Left lung (tissue), 10 donors: ENCODE results near the gene GLT6D1. TPM values are rescaled to one million over a fixed set of nuclear protein-coding genes. Genes with fewer than 3 reads are reported as not detected.

ENCODE experiments used
- ATAC-seq: fragments of 200-7000 bp; cut with Tn5 transposase; one replicate; pipeline ENCODE4 v1.9.1; 2020; ENCODE audit warnings: moderate library complexity
- DNase-seq, 4 donors: peaks; one replicate each; pipeline ENCODE4 v3.0.0-alpha.2; 2013 to 2020
- H3K27ac ChIP-seq, 2 donors: fragments of 200-600 bp; sonication (generic) in 1 of 2; one replicate each; pipeline versions ENCODE4 v1.5.0 to v1.8.0; 2020 to 2021
- H3K27me3 ChIP-seq, 2 donors: fragments of 200-600 bp; sonication (generic) in 1 of 2; one replicate each; pipeline versions ENCODE4 v1.5.0 to v1.8.0; 2020 to 2021
- H3K36me3 ChIP-seq, 2 donors: fragments of 200-600 bp; sonication (generic) in 1 of 2; one replicate each; pipeline versions ENCODE4 v1.5.0 to v1.8.0; 2020 to 2021
- H3K4me1 ChIP-seq, 2 donors: fragments of 200-600 bp; one replicate each; pipeline ENCODE4 v1.8.0; 2021
- H3K4me3 ChIP-seq, 2 donors: fragments of 200-600 bp; sonication (generic) in 1 of 2; one replicate each; pipeline versions ENCODE4 v1.5.0 to v1.8.0; 2020 to 2021; ENCODE audit warnings: mild to moderate bottlenecking in 1 of 2
- H3K9me3 ChIP-seq, 2 donors: fragments of 200-600 bp; sonication (generic) in 1 of 2; one replicate each; pipeline versions ENCODE4 v1.5.0 to v1.8.0; 2020 to 2021
- CTCF ChIP-seq, 2 donors: fragments of 200-600 bp; sonication (generic) in 1 of 2; IDR thresholded peaks; one replicate each; pipeline versions ENCODE4 v1.5.0 to v1.8.0; 2021; ENCODE audit warnings: antibody characterized with exemption in 2 of 2
- intact Hi-C, 2 donors: fragments of 100-400 bp; cut with DNase I; formaldehyde crosslinking; loops; one replicate each; pipeline versions ENCODE4 v1.11.2 to v1.14.2; 2022
- polyA plus RNA-seq, 6 donors: library from polyadenylated mRNA; unstranded; fragments of 120-200 nt; gene quantifications; one replicate each; pipeline ENCODE4 v1.2.1, GENCODE V29; 2013; ENCODE audit not compliant: insufficient read length in 6 of 6
- total RNA-seq, 2 donors: library from RNA; stranded (reverse); fragmentation: NEBNext Ultra II Directional; extraction: Animal tissue kit (Norgen Biotek cat#: 25700); gene quantifications; one replicate each; pipeline ENCODE4 v1.2.1, GENCODE V29; 2021
- donor health status: DM: no; HTN: yes; CAD: no.
- donor health status: DM: no; HTN: no; CAD: no.

Gene GLT6D1
- total and polyA plus RNA-seq, 8 donors = not detected

- no peaks in the 10 kb centered on the region for H3K36me3 ChIP-seq
- DNase-seq (no peak), ATAC-seq (no peak)
- intact Hi-C loops = no loop called here
- no peaks in the 10 kb centered on the region for H3K4me1 ChIP-seq
- no peak for TF ChIP-seq CTCF (IDR thresholded peaks at IDR 0.05)
- no peak within 1 kb of the TSS for H3K4me3 ChIP-seq
- H3K27me3 ChIP-seq = peaks cover 0 to 54% of the 10 kb centered on the region in 2 donors
- no peak within 1 kb of the TSS for H3K27ac ChIP-seq
- no peaks in the 10 kb centered on the region for H3K9me3 ChIP-seq
Observed at GRCh38 chr9:135662758-135663450, 23.6 kb upstream of the GLT6D1 start, which contains the start of gene LCN9. LCN9 (plus strand) TSS chr9:135663309; CDS start chr9:135663322, 13 bp downstream.

- no peak for ATAC-seq
- no peaks in the 10 kb centered on the region for H3K36me3 ChIP-seq
- intact Hi-C loops = no loop called here
- no peak for DNase-seq
- H3K4me3 ChIP-seq = no peak overlapping the region
- H3K4me1 ChIP-seq = no peaks in the 10 kb centered on the region
- H3K27me3 ChIP-seq = peaks cover 0 to 46% of the 10 kb centered on the region in 2 donors
- H3K9me3 ChIP-seq = no peaks in the 10 kb centered on the region
- no peak overlapping the region for H3K27ac ChIP-seq
- TF ChIP-seq CTCF (IDR thresholded peaks at IDR 0.05) = no peak
Observed at GRCh38 chr9:135661816-135662560, 22.6 kb upstream of the GLT6D1 start.

- H3K4me3 ChIP-seq = no peak overlapping the region
- no peak overlapping the region for H3K27ac ChIP-seq
- H3K27me3 ChIP-seq = peaks cover 0 to 42% of the 10 kb centered on the region in 2 donors
- TF ChIP-seq CTCF (IDR thresholded peaks at IDR 0.05) = no peak
- H3K9me3 ChIP-seq = no peaks in the 10 kb centered on the region
- intact Hi-C loops = no loop called here
- no peaks in the 10 kb centered on the region for H3K36me3 ChIP-seq
- ATAC-seq (no peak), DNase-seq (no peak)
- no peaks in the 10 kb centered on the region for H3K4me1 ChIP-seq
Observed at GRCh38 chr9:135660407-135660806, 21.1 kb upstream of the GLT6D1 start.

GRCh38 chr9:135659252-135659651 is 19.9 kb upstream of the GLT6D1 start:
- ATAC-seq = no peak
- intact Hi-C loops = no loop called here
- Histone ChIP-seq H3K27me3 (peaks cover 0 to 36% of the 10 kb centered on the region in 2 donors), H3K9me3 (no peaks in the 10 kb centered on the region), H3K4me3 (no peak overlapping the region), H3K27ac (no peak overlapping the region), H3K36me3 (no peaks in the 10 kb centered on the region), H3K4me1 (no peaks in the 10 kb centered on the region)
- no peak for DNase-seq
- TF ChIP-seq CTCF (IDR thresholded peaks at IDR 0.05) = no peak

- no peak for TF ChIP-seq CTCF (IDR thresholded peaks at IDR 0.05)
- no peak overlapping the region for H3K27ac ChIP-seq
- no peak overlapping the region for H3K4me3 ChIP-seq
- ATAC-seq (no peak), DNase-seq (no peak)
- no peaks in the 10 kb centered on the region for H3K4me1 ChIP-seq
- peaks cover 0 to 21% of the 10 kb centered on the region in 2 donors for H3K27me3 ChIP-seq
- no peaks in the 10 kb centered on the region for H3K36me3 ChIP-seq
- no peaks in the 10 kb centered on the region for H3K9me3 ChIP-seq
- intact Hi-C loops = no loop called here
Observed at GRCh38 chr9:135657416-135657815, 18.1 kb upstream of the GLT6D1 start.
